ENCODE data around the gene PCNT. TPM values are rescaled to one million over a fixed set of nuclear protein-coding genes. Genes with fewer than 3 reads are reported as not detected.

The PCNT gene
- total and polyA plus RNA-seq, 9 of the 15 experiments (the other 6 are each of a cell fraction or from before 2014, with no cell fraction given), result 9.1 to 53.5 (median 31.3) TPM

- TF ChIP-seq ZBTB11 (CRISPR knock-in tag; IDR thresholded peaks at IDR 0.05), result peak in 1 of 3 experiments; percentile 22; a peak in 1 of 6 replicates
- TF ChIP-seq FUS (optimal IDR thresholded peaks at IDR 0.05; ENCODE audit: low read depth, low read length), result no peak
- 0 out of 2 replicates have a peak, but pooled peaks have one; percentile 82 for TF ChIP-seq ZBTB7A (IDR thresholded peaks at IDR 0.05; ENCODE audit: borderline replicate concordance, control insufficient read depth, low read depth, low read length)
- TF ChIP-seq CTCF (IDR thresholded peaks at IDR 0.05 in 2 of 3, conservative IDR thresholded peaks at IDR 0.05 in 1 of 3; ENCODE audit: insufficient read depth in 2 of 3, low read depth in 1 of 3, low read length in 3 of 3), result 0 out of 6 replicates have a peak, but pooled peaks of 1 of the 3 experiments have one; percentile 2
- TF ChIP-seq TARDBP (IDR thresholded peaks at IDR 0.05), result 0 out of 2 replicates have a peak, but pooled peaks have one; percentile 45
- TF ChIP-seq TEAD1 (CRISPR knock-in tag; IDR thresholded peaks at IDR 0.05), result no peak
- no peak for TF ChIP-seq YBX1 (IDR thresholded peaks at IDR 0.05)
- peak in 1 of 2 experiments; percentile 38; a peak in 2 of 4 replicates for TF ChIP-seq HDAC1 (IDR thresholded peaks at IDR 0.05)
- TF ChIP-seq PRMT5 (CRISPR knock-in tag; IDR thresholded peaks at IDR 0.05), result 0 out of 2 replicates have a peak, but pooled peaks have one; percentile 62
- no peak for TF ChIP-seq ZNF347 (CRISPR knock-in tag; IDR thresholded peaks at IDR 0.05; ENCODE audit: low read depth)
- no peak for TF ChIP-seq SMARCE1 (IDR thresholded peaks at IDR 0.05)
- no peak for TF ChIP-seq LCOR (CRISPR knock-in tag; IDR thresholded peaks at IDR 0.05)
- TF ChIP-seq DLX4 (CRISPR knock-in tag; IDR thresholded peaks at IDR 0.05), result no peak
- TF ChIP-seq ZNF239 (CRISPR knock-in tag; IDR thresholded peaks at IDR 0.05), result no peak
- no peak for TF ChIP-seq HES1 (IDR thresholded peaks at IDR 0.05; ENCODE audit: low read depth)
- TF ChIP-seq CBX5 (IDR thresholded peaks at IDR 0.05; ENCODE audit: borderline replicate concordance, low read depth), result no peak
- TF ChIP-seq ZMIZ1 (IDR thresholded peaks at IDR 0.05; ENCODE audit: low read depth in 2 of 2, low read length in 2 of 2), result no peak
- TF ChIP-seq NONO (IDR thresholded peaks at IDR 0.05; ENCODE audit: low read depth in 2 of 2, low read length in 1 of 2), result peak; percentile 34 to 82; a peak in 1 of 4 replicates
- TF ChIP-seq TRIM24 (IDR thresholded peaks at IDR 0.05), result no peak
Observed at GRCh38 chr21:46459024-46459355, 135.0 kb downstream of the PCNT start (continued).
